GM18498 (cell line): Measurements from ENCODE around the gene HNRNPAB.

ENCODE experiments used
- ATAC-seq: cut with Tn5 transposase; IDR thresholded peaks from one replicate; pipeline ENCODE4 v1.9.1; 2021; ENCODE audit warnings: mild to moderate bottlenecking, moderate library complexity; ENCODE audit not compliant: unreplicated experiment

HNRNPAB gene

DNA sequence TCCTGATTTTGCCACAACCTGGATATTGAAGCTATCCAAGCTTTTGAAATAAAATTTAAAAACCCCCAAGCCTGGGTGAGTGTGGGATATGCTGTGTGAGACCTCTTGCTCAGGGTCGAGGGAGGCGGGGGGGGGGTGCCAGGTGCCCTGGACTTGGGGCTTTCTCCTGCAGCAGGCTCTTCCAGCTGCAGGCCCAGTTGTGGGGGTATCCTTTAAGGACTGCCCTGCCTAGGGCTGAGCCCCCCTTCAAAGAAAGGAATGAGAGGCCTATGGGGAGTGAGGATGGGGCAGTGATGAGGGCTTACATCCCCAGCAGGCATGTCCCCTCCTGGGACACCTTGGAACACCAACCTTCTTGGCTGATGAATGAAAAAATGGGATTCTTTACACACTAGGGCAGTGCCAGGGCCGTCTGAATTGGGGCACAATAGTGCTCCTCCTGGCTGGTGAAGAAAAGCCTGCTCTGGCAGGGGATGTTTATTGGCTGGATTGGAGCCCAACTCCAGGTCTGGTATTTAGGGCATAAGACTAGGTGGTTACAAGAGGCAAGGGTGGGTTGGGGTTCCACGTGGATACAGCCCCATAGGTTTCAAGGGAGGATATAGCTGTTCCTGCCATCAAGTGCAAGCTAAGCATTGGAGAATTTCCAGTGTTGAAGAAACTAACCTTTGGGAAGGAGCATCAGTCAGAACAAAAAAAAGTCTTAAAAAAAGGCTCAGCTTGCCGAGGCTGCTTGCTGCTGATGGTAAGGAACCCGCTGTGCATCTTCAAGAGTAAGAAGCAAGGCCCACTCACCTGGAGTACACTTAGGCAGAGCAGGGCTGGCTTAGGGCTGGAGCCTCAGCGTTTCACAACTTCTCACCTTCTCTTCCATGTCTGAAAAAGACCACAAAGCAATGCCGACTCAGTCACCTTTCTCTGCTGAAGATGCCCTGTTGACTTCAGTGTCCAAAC, 7.0 kb downstream of the HNRNPAB start:
- ATAC-seq: no peak

DNA sequence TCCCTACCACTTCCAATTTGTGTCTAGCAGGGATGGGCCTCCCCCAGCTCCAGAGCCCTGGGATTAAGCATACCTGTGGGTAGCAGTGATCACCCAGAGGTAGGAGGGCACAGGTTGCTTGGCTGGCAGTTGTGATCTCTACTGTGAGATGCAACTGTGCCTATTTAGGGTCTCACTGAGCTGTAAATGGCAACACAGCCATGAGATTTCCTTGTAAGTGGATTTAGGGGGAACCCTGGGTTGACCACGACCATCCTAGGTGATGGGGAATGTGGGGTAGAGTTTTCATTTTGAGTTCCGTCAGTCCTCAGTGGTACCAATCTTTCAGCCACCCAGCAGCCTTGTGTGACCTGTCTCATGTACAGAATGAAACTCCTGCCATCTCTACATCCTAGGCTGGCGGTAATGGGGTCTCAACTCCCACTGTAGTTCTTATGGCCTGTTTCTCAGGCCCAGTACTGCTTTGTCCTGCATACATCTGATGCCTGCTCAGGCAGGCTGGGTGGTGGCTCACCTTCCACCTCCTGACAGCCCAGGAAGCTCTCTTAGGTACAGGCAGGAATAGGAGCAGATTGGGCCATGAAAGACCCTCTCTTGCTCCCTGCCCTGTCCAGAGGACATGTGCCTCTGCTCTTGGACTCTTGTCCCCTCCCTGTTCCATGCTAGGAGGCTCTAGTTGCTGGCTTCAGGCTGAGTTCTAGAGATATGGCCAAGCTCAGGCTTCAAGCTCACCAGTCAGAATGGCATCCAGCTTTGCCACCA, 8.1 kb downstream of the HNRNPAB start:
- no peak for ATAC-seq

- ATAC-seq: no peak
These were observed 8.7 kb downstream of the HNRNPAB start for GRCh38 chr5:178213003-178213461.

DNA sequence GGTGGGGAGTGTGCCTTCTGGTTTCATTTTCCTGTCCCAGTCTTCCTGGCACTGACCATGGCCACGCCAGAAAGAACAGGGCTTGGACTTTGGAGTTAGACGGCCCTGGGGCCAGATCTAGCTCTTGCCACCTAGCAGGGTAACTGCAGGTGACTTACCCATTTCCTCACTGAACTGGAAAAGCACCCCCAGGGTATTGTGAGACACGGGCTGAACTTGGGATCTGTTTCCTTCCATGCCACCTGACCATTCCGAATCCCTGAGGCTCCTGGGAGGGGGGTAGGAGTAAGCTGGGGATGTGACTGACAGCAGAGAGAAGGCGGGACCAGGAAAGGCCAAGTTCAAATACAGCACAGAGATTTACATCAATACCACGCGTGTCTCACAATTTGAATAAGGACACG, 9.4 kb downstream of the HNRNPAB start:
- no peak for ATAC-seq

- no peak for ATAC-seq
These were observed 9.9 kb downstream of the HNRNPAB start for GRCh38 chr5:178214160-178214803.

- ATAC-seq: no peak
These were observed 11.1 kb downstream of the HNRNPAB start for GRCh38 chr5:178215280-178216002.

- ATAC-seq: no peak
These were observed 11.8 kb downstream of the HNRNPAB start for GRCh38 chr5:178216088-178216534.

GRCh38 chr5:178216779-178217178, 12.4 kb downstream of the HNRNPAB start:
- no peak for ATAC-seq

DNA sequence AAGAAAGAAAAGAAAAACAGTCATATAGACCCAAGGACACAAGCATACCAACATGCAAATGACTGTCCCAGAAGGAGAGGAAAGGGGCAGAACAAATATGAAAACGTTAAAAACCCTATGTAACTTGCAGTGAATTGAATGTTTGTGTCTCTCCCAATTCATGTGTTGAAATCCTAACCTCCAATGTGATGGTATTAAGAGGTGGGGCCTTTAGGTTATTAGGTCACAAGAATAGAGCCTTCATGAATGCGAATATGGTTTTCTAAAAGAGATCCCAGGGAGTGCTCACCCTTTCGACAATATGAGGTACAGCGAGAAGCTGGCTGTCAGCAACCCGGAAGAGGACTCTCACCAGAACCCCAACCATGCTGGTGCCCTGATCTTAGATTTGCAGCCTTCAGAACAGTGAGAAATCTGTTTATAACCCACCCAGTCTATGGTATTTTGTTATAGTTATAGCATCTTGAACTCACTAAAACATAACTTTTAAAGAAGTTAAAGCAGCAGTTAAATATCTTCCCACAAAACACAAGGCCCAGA, 14.0 kb downstream of the HNRNPAB start:
- ATAC-seq: no peak

DNA sequence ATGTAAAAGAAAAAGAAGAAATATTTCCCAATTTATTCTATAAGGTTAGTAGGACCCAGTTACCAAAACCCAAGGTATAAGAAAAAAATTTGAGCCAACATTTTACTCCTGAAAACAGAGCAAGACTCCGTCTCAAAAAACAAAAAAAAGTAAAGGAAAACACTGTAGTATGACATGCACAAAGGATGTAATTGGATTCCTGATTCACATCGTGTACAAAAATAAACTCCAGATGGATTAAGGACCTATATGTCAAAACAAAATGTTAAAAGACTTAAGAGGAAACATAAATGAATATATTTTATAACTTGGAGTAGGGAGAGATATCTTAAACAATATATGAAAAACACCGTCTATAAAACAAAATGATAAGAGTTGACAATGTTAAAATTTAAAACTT, 14.5 kb downstream of the HNRNPAB start:
- no peak for ATAC-seq

DNA sequence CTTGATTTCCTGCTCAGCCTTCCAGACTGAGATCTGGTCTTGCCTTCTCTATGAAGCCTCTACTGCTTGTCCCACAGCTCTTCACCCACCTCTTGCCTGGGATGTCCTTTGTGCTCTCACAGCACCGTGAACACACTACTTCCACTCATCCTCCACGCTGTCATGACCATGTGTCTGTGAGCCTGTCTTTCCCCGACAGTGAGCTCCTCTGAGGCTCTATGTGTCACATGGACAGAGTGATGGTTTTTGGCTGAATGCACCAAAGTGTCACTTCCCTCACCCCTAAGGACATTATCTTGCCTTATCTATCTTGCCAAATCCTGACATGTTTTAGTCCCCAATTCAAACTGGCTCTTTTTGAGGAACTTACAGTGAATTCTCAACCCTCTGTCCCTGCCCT, 16.9 kb downstream of the HNRNPAB start:
- no peak for ATAC-seq

- no peak for ATAC-seq
These were observed 17.5 kb downstream of the HNRNPAB start for GRCh38 chr5:178221853-178222252.

DNA sequence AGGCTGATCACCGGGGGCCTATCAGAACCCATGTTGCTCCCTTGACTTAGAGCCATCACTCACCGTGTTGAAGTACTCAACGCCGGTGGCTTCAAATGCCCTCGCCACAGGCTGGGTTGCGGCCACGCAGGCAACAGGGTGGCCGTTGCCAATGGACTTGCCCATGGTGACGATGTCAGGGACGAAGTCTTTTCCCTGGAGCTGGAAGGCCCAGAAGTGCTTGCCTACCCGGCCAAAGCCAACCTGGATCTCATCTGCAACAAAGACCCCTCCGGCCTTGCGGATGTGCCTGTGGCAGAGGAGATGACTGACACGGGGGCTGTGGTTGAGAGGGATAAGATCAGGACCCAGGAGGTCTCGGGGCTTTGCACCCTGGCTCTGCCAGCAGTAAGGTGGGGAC, 18.0 kb downstream of the HNRNPAB start:
- ATAC-seq: no peak

- no peak for ATAC-seq
These were observed 19.0 kb downstream of the HNRNPAB start for GRCh38 chr5:178223196-178223773.

- no peak for ATAC-seq
These were observed 19.5 kb downstream of the HNRNPAB start for GRCh38 chr5:178223828-178224335.

- no peak for ATAC-seq
These were observed 20.1 kb downstream of the HNRNPAB start for GRCh38 chr5:178224403-178224802.

GRCh38 chr5:178225174-178225573, 20.8 kb downstream of the HNRNPAB start:
- ATAC-seq: no peak

DNA sequence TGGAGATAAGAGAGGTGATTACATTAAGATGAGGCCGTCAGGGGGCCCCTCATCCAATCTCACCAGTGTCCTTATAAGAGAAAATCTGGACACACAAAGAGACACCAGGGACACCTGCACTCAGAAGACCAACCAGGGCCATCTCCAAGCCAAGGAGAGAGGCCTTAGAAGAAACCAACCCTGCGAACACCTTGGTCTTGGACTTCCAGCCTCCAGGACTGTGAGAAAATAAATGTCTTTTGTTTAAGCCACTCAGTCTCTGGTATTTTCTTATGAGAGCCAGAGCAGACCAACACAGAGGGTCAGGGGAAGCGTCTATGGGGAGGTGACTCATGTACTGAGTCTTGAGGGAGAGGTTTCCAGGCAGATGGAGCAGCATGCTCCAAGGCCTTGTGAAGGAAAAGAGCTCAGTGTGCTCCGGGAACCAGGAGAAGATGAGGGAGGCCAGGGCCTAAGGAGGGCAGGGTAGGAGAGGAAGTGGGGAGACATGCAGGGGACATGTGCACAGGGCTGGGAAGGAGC, 22.9 kb downstream of the HNRNPAB start:
- no peak for ATAC-seq

DNA sequence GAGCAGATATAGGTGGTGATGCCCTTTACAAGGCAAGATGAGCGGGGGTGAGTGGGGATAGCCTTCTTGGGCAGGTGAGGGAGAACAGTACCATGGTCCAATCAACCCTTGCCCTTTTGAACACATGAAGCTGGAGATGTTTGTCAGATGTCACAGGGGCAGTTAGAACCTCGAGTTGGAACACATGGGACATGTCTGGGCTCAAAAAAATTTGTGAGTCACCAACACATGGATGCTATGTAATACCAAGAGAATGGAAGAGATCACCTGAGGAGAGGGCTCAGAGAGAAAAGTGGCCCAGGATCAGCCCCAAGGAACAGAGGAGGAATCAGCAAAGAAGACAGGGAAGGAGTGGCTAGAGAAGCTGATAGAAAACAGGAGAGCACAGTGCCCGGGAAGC, 23.6 kb downstream of the HNRNPAB start:
- ATAC-seq: no peak

- ATAC-seq: no peak
These were observed 24.3 kb downstream of the HNRNPAB start for GRCh38 chr5:178228609-178229008.
